HUES48 (cell line): Measurements from ENCODE around the gene FBLN2.

Experiments
- H3K27ac ChIP-seq: one replicate; pipeline ENCODE4 v1.7.0; 2013; ENCODE audit warnings: low read depth, low read length, inconsistent platforms
- H3K27me3 ChIP-seq: 2 replicates; pipeline ENCODE4 v1.6.1; 2013; ENCODE audit warnings: mild to moderate bottlenecking, low read length; ENCODE audit not compliant: control insufficient read depth, insufficient read depth
- H3K36me3 ChIP-seq: 2 replicates; pipeline ENCODE4 v1.6.1; 2013; ENCODE audit warnings: low read length; ENCODE audit not compliant: control insufficient read depth, insufficient read depth
- H3K4me1 ChIP-seq: 2 replicates; pipeline ENCODE4 v1.6.1; 2013; ENCODE audit warnings: mild to moderate bottlenecking, low read length; ENCODE audit not compliant: control insufficient read depth, insufficient read depth
- H3K4me3 ChIP-seq: 2 replicates; pipeline ENCODE4 v1.5.1; 2013; ENCODE audit warnings: mild to moderate bottlenecking, low read depth, low read length
- H3K9ac ChIP-seq: 2 replicates; pipeline ENCODE4 v1.6.1; 2013; ENCODE audit warnings: mild to moderate bottlenecking, low read depth, low read length, moderate library complexity
- H3K9me3 ChIP-seq: 2 replicates; pipeline ENCODE4 v1.6.1; 2013; ENCODE audit warnings: low read length; ENCODE audit not compliant: control insufficient read depth, insufficient read depth

The FBLN2 gene

GRCh38 chr3:13614607-13615006 is 65.7 kb downstream of the FBLN2 start:
- no peaks in the 10 kb centered on the region for H3K4me1 ChIP-seq
- H3K36me3 ChIP-seq = no peaks in the 10 kb centered on the region
- H3K27ac ChIP-seq = no peak overlapping the region
- H3K4me3 ChIP-seq = no peak overlapping the region
- H3K27me3 ChIP-seq = no peaks in the 10 kb centered on the region
- no peak overlapping the region for H3K9ac ChIP-seq
- H3K9me3 ChIP-seq = no peaks in the 10 kb centered on the region

- no peaks in the 10 kb centered on the region for H3K36me3 ChIP-seq
- H3K27me3 ChIP-seq = no peaks in the 10 kb centered on the region
- H3K9me3 ChIP-seq = no peaks in the 10 kb centered on the region
- no peak overlapping the region for H3K27ac ChIP-seq
- H3K4me1 ChIP-seq = no peaks in the 10 kb centered on the region
- no peak overlapping the region for H3K9ac ChIP-seq
- H3K4me3 ChIP-seq = no peak overlapping the region
Measured at GRCh38 chr3:13615019-13615528, 66.1 kb downstream of the FBLN2 start.

DNA sequence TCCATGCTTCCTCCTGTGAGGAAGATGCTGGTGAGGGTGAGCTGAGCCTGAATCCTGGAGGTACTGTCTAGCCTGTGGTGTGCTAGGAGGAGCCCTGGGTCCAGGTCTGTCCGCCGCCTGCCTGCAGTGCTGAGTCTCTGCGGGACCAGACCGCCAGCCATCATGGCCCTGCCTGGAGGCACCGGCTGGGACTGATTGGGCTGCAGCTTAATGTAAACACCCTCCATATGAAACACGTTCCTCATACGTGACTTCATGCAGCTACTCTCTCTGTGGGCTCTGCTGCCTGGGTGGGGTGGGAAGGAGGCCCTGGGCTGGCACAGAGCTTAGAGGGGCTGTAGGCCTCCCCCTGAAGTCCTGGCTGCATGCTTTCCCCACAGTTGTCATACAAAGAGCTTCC is 67.4 kb downstream of the FBLN2 start:
- Histone ChIP-seq H3K36me3 (no peaks in the 10 kb centered on the region), H3K9me3 (no peaks in the 10 kb centered on the region), H3K27me3 (no peaks in the 10 kb centered on the region), H3K4me3 (no peak overlapping the region), H3K4me1 (no peaks in the 10 kb centered on the region), H3K9ac (no peak overlapping the region), H3K27ac (no peak overlapping the region)

GRCh38 chr3:13617097-13617738 is 68.3 kb downstream of the FBLN2 start:
- Histone ChIP-seq H3K4me3 (no peak overlapping the region), H3K9ac (no peak overlapping the region), H3K4me1 (no peaks in the 10 kb centered on the region), H3K36me3 (no peaks in the 10 kb centered on the region), H3K9me3 (no peaks in the 10 kb centered on the region), H3K27ac (no peak overlapping the region), H3K27me3 (no peaks in the 10 kb centered on the region)

GRCh38 chr3:13617981-13618380 is 69.1 kb downstream of the FBLN2 start:
- Histone ChIP-seq H3K27ac (no peak overlapping the region), H3K9me3 (no peaks in the 10 kb centered on the region), H3K36me3 (no peaks in the 10 kb centered on the region), H3K4me1 (no peaks in the 10 kb centered on the region), H3K9ac (no peak overlapping the region), H3K4me3 (no peak overlapping the region), H3K27me3 (no peaks in the 10 kb centered on the region)

DNA sequence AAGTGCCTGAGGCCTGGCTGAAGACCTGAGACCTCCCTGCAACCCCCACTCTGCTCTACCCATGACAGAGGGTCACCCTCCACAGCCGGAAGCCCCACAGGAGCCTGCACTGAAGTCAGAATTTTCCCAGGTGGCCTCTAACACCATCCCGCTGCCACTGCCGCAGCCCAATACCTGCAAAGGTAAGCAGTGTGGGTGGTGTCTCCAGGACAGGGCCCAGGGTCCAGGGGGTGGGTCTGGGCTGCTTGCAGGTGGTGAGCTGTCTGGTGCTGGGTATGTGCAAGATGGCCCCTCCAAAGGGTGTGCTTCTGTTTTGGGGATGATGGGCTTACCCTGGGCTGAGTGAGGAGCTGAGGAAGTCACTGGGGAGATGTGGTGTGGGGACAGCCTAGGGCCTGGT is 69.9 kb downstream of the FBLN2 start:
- H3K9ac ChIP-seq = no peak overlapping the region
- no peaks in the 10 kb centered on the region for H3K27me3 ChIP-seq
- no peaks in the 10 kb centered on the region for H3K36me3 ChIP-seq
- no peak overlapping the region for H3K27ac ChIP-seq
- no peaks in the 10 kb centered on the region for H3K9me3 ChIP-seq
- no peak overlapping the region for H3K4me3 ChIP-seq
- no peaks in the 10 kb centered on the region for H3K4me1 ChIP-seq

GRCh38 chr3:13619661-13620230 is 70.8 kb downstream of the FBLN2 start:
- no peak overlapping the region for H3K27ac ChIP-seq
- no peaks in the 10 kb centered on the region for H3K27me3 ChIP-seq
- H3K9ac ChIP-seq = no peak overlapping the region
- no peak overlapping the region for H3K4me3 ChIP-seq
- H3K9me3 ChIP-seq = no peaks in the 10 kb centered on the region
- no peaks in the 10 kb centered on the region for H3K36me3 ChIP-seq
- H3K4me1 ChIP-seq = no peaks in the 10 kb centered on the region

- no peak overlapping the region for H3K4me3 ChIP-seq
- no peaks in the 10 kb centered on the region for H3K36me3 ChIP-seq
- H3K27ac ChIP-seq = no peak overlapping the region
- no peaks in the 10 kb centered on the region for H3K9me3 ChIP-seq
- H3K4me1 ChIP-seq = no peaks in the 10 kb centered on the region
- no peak overlapping the region for H3K9ac ChIP-seq
- H3K27me3 ChIP-seq = no peaks in the 10 kb centered on the region
Measured at GRCh38 chr3:13620281-13620680, 71.4 kb downstream of the FBLN2 start.

GRCh38 chr3:13620776-13621365 is 71.9 kb downstream of the FBLN2 start:
- H3K4me3 ChIP-seq = no peak overlapping the region
- no peaks in the 10 kb centered on the region for H3K27me3 ChIP-seq
- H3K4me1 ChIP-seq = no peaks in the 10 kb centered on the region
- no peaks in the 10 kb centered on the region for H3K9me3 ChIP-seq
- no peak overlapping the region for H3K27ac ChIP-seq
- H3K9ac ChIP-seq = no peak overlapping the region
- H3K36me3 ChIP-seq = no peaks in the 10 kb centered on the region

DNA sequence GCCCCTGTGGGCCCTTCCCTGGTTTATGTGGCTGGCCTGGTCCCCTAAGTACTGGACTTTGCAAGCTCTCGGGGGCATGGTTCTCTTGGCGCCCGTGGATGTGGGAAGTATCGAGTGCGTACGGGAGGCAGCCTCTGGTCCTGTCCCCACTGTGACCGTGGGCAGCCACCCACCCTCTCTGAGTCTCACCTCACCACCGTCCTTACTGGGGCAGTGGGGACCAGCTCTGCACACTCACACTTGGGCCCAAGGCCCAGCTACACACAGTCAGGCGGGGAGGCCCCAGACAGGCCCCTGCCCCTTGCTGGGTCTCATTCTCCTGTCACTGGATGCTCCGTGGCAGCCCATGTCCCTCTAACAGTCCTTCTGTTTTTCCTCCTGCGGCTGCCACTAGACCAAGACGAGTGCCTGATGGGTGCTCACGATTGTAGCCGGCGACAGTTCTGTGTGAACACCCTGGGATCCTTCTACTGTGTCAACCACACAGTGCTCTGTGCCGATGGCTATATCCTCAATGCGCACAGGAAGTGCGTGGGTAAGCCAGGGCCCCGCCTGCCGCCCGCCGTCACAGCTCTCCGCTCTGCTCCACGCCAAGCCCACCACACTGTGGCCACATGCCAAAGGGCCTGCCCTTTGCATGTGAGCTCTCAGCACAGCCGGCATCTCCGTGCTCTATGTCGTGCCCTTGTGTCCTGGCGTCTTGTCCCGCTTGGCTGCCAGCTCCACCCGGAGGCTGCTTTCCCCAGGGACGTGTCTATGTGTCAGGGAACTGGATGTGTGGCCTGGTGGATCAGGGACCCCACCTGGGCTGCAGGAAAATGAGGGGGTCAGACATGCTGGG is 72.7 kb downstream of the FBLN2 start:
- no peaks in the 10 kb centered on the region for H3K27me3 ChIP-seq
- H3K4me1 ChIP-seq = no peaks in the 10 kb centered on the region
- no peak overlapping the region for H3K9ac ChIP-seq
- H3K27ac ChIP-seq = no peak overlapping the region
- no peaks in the 10 kb centered on the region for H3K36me3 ChIP-seq
- H3K9me3 ChIP-seq = no peaks in the 10 kb centered on the region
- H3K4me3 ChIP-seq = no peak overlapping the region

DNA sequence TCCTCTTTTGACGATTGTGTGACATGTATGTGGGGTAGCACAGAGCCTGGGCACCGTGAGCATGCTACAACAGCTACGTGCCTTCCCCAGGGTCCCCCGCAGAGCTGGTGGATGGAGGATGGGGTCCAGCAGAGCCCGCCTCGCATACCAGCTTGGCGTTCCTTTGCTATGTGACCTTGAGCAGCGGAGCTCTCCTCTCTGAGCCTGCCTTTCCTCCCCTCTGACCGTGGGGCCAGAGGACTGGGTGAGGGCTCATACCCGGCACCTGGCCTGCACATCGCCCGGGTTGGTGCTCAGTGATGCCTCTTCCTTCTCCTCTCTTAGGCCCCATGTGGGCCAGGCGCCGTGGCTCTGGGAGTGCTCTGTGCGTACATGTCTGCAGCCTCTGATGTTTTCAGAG is 73.4 kb downstream of the FBLN2 start:
- H3K27me3 ChIP-seq = no peaks in the 10 kb centered on the region
- no peaks in the 10 kb centered on the region for H3K9me3 ChIP-seq
- no peak overlapping the region for H3K27ac ChIP-seq
- H3K36me3 ChIP-seq = no peaks in the 10 kb centered on the region
- no peak overlapping the region for H3K4me3 ChIP-seq
- H3K9ac ChIP-seq = no peak overlapping the region
- no peaks in the 10 kb centered on the region for H3K4me1 ChIP-seq
